HUES48 (cell line): Measurements from ENCODE around the gene GIPR.
"Not testable (repeated sequence)": the region's sequence is repeated elsewhere in the genome, so short reads cannot be mapped to it uniquely, and the experiment has no call there.

Experiments used
- H3K27ac ChIP-seq: one replicate; pipeline ENCODE4 v1.7.0; 2013; ENCODE audit warnings: low read depth, low read length, inconsistent platforms
- H3K27me3 ChIP-seq: 2 replicates; pipeline ENCODE4 v1.6.1; 2013; ENCODE audit warnings: mild to moderate bottlenecking, low read length; ENCODE audit not compliant: control insufficient read depth, insufficient read depth
- H3K36me3 ChIP-seq: 2 replicates; pipeline ENCODE4 v1.6.1; 2013; ENCODE audit warnings: low read length; ENCODE audit not compliant: control insufficient read depth, insufficient read depth
- H3K4me1 ChIP-seq: 2 replicates; pipeline ENCODE4 v1.6.1; 2013; ENCODE audit warnings: mild to moderate bottlenecking, low read length; ENCODE audit not compliant: control insufficient read depth, insufficient read depth
- H3K4me3 ChIP-seq: 2 replicates; pipeline ENCODE4 v1.5.1; 2013; ENCODE audit warnings: mild to moderate bottlenecking, low read depth, low read length
- H3K9ac ChIP-seq: 2 replicates; pipeline ENCODE4 v1.6.1; 2013; ENCODE audit warnings: mild to moderate bottlenecking, low read depth, low read length, moderate library complexity
- H3K9me3 ChIP-seq: 2 replicates; pipeline ENCODE4 v1.6.1; 2013; ENCODE audit warnings: low read length; ENCODE audit not compliant: control insufficient read depth, insufficient read depth

The GIPR gene, protein sequence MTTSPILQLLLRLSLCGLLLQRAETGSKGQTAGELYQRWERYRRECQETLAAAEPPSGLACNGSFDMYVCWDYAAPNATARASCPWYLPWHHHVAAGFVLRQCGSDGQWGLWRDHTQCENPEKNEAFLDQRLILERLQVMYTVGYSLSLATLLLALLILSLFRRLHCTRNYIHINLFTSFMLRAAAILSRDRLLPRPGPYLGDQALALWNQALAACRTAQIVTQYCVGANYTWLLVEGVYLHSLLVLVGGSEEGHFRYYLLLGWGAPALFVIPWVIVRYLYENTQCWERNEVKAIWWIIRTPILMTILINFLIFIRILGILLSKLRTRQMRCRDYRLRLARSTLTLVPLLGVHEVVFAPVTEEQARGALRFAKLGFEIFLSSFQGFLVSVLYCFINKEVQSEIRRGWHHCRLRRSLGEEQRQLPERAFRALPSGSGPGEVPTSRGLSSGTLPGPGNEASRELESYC

DNA sequence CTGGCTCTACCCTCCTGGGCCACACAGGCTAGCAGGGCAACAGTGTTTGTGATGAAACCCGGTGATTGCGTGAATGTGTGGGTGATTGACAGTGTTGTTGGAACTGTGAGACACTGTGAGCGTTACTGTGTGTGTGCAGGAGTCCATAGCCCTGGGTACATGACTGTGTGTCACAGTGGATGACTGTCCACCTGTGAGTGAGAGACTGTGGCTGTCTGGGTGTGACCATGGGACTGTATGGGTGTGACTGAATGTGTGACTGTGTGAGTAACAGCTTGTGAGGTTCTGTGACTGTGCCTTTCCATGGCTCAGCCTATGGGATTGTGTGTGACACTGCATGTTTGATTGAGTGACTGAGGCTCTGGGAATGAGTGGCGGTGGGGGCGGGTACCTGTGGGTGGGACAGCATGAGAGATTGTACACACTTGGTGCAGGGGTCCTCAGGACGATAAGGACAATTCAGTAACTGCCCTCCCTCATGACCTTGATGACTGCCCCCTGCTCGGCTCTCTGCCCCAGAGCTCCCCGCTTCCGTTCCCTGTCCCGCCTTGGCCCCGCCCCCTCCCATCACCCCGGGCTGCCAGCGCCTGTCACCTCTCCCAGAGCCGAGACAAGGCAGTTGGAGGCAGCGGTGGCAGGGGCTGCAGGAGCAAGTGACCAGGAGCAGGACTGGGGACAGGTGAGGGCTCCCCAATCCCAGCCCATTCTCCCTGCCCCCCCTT, at the start of gene GIPR:
Gene GIPR, plus strand, starts transcription at position 602 of the 722 bp plus-strand sequence. CDS start 1,300 bp downstream, outside the sequence.
- Histone ChIP-seq H3K9me3 (no peaks in the 10 kb centered on the region), H3K27me3 (peaks cover 32% of the 10 kb centered on the region), H3K4me1 (peaks cover 13% of the 10 kb centered on the region), H3K4me3 (peak within 1 kb of the TSS; percentile 66), H3K36me3 (no peaks in the 10 kb centered on the region), H3K27ac (no peak within 1 kb of the TSS), H3K9ac (no peak within 1 kb of the TSS)

DNA sequence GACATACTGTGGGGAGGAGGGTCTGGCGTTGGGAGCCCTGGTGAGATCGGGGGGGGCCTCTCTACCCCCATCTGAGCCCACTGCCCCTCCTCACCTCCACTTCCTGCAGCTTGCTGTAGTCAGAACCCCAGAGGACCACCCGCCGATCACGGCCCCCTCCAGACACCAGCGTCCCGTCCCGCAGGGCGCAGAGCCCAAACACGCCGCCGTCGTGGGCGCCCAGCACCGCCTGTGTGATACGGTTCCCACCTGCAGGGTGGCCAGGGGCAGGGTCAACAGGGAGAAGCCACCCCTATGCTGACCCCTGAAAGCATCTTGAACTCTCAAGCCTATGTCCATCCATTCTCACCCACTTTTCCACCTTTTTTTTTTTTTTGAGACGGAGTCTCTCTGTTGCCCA, 46.6 kb upstream of the GIPR start:
- Histone ChIP-seq H3K36me3 (peaks cover 14% of the 10 kb centered on the region), H3K27ac (no peak overlapping the region), H3K4me3 (no peak overlapping the region), H3K27me3 (no peaks in the 10 kb centered on the region), H3K9me3 (no peaks in the 10 kb centered on the region), H3K4me1 (no peaks in the 10 kb centered on the region), H3K9ac (no peak overlapping the region)

DNA sequence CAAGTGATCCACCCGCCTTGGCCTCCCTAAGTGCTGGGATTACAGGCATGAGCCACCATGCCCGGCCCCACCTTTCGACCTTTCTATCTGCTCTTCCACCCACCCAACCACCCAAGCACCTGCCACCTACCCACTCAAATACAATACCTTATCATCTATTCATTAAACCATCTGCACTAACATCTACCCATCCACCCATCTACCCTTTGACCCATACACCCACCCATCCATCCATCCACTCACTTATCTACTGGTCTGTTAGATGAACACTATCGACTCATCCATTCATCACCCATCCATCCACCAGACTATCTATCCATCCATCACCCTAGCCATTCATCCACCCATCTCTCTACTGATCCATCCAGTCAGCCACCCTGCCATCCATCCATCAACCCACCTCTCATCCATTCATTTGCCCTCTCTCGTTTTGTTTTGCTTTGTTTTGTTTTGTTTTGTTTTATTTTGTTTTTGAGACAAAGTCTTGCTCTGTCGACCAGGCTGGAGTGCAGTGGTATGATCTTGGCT, 46.0 kb upstream of the GIPR start:
- Histone ChIP-seq H3K27me3 (no peaks in the 10 kb centered on the region), H3K36me3 (peaks cover 14% of the 10 kb centered on the region), H3K4me1 (no peaks in the 10 kb centered on the region), H3K9ac (no peak overlapping the region), H3K27ac (no peak overlapping the region), H3K9me3 (no peaks in the 10 kb centered on the region), H3K4me3 (no peak overlapping the region)

DNA sequence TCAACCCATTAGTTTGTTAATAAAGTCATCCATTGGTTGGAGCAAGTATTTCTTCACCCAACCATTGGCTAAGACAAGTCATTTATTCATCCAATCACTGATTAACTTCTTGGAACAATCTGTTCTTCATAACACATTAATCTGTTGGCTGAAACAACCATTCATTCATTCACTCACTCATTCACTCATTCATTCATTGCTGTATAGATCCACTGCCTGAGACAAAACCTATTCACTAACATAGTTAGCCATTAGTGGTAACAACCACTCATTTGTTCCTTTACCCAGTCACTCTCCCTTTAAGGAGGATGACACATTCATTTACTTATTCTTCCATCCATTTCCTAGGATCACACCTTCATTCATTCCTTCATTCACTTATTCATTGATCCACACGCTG, 44.0 kb upstream of the GIPR start:
- Histone ChIP-seq H3K4me3 (no peak overlapping the region), H3K4me1 (no peaks in the 10 kb centered on the region), H3K27me3 (no peaks in the 10 kb centered on the region), H3K9ac (no peak overlapping the region), H3K9me3 (no peaks in the 10 kb centered on the region), H3K36me3 (peaks cover 10% of the 10 kb centered on the region; the same call in 1 of the 2 replicates), H3K27ac (no peak overlapping the region)

DNA sequence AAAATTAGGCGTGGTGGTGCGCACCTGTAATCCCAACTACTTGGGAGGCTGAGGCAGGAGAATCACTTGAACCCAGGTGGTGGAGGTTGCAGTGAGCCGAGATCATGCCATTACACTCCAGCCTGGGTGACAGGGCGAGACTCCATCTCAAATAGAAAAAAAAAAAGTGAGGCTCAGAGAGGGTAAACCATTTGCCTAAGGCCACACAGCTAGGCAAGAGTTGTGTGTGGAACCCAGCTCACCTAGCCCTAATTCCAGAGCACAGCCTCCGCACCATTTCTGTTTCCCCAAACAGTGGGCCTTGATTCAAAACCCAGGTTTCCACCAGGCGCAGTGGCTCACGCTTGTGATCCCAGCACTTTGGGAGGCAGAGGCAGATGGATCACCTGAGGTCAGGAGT, 39.8 kb upstream of the GIPR start:
- not testable (repeated sequence) for H3K9ac ChIP-seq, H3K36me3 ChIP-seq, H3K4me3 ChIP-seq, H3K27me3 ChIP-seq, H3K9me3 ChIP-seq, H3K27ac ChIP-seq
- peaks cover 17% of the 10 kb centered on the region for H3K4me1 ChIP-seq

DNA sequence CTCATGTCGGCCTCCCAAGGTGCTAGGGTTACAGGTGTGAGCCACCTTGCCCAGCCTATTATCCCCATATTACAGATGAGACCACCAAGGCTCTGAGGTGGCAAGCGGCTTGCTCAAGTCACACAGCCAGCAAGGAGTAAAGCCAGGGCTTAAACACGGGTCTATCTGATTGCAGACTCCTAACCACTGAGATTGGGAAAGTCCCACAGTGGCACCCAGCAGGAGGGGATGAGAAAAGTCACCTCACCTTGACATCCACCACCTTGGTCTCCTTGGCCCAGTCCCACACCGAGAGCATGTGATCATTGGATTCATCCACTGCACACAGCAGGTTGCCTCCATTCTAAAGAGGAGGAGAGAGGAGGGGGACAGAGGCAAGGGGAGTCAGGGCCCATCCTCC, 38.3 kb upstream of the GIPR start:
- Histone ChIP-seq H3K9ac (no peak overlapping the region), H3K36me3 (peaks cover 3% of the 10 kb centered on the region; the same call in 1 of the 2 replicates), H3K4me3 (no peak overlapping the region), H3K4me1 (peaks cover 17% of the 10 kb centered on the region), H3K9me3 (no peaks in the 10 kb centered on the region), H3K27ac (peak overlapping the region; percentile 67), H3K27me3 (no peaks in the 10 kb centered on the region)

DNA sequence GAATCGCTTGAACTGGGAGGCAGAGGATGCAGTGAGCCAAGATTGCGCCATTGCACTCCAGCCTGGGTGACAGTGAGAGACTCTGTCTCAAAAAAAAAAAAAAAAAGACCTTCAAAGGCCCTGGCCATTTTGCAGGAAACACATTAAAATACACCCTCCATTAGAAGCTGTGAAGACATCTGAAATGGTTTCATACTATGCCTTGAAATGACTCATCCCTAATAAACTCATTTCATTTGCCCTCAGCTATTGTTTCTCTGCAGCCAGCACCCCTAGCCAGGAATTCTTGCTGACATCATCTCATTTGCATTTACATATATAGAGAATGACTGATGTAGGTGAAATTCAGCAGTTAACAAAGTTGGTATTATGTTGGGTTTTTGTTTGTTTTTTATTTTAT, 37.6 kb upstream of the GIPR start:
- Histone ChIP-seq H3K27ac (peak overlapping the region; percentile 71), H3K4me1 (peaks cover 17% of the 10 kb centered on the region)

DNA sequence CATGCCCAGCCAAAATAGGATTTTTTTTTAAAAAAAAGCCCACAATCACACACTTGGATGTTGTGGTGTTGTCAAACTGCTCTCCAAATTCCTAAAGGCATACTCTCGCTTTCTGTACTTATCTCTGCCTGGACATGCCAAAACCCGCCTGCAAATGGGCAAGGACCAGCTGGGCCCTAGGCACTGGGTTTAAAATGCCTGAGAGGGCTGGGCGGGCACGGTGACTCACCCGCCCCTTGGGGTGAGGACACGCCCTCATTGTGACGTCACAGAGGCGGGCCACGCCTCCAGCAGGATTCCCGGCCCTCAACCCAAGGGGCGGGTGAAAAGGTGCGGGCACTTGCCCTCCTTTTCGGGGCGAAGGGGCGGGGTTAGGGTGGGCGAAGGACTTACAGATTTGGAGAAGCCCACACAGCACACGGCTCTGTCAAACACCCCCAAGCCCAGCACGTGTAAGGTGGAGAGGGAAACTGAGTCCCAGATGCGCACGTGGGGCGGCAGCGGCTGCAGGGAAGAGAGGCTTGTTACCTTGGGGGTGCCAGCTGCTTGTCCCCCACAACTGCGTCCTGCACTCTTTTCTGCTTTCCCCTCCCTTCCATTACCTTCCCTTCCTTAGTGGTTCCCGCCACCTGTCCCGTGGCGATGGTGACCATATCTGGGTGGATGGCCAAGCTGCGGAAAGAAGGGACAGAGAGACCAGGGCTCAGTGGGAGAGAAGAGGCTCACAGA, 35.4 kb upstream of the GIPR start:
- Histone ChIP-seq H3K4me3 (peak overlapping the region; percentile 46), H3K27me3 (no peaks in the 10 kb centered on the region), H3K9ac (no peak overlapping the region), H3K4me1 (peaks cover 17% of the 10 kb centered on the region), H3K27ac (peak overlapping the region; percentile 83), H3K9me3 (no peaks in the 10 kb centered on the region), H3K36me3 (peaks cover 3% of the 10 kb centered on the region; the same call in 1 of the 2 replicates)

More for the DNA sequence above, 37.6 kb upstream of the GIPR start:
- Histone ChIP-seq H3K9ac (no peak overlapping the region), H3K36me3 (peaks cover 3% of the 10 kb centered on the region; the same call in 1 of the 2 replicates), H3K4me3 (no peak overlapping the region), H3K27me3 (no peaks in the 10 kb centered on the region), H3K9me3 (no peaks in the 10 kb centered on the region)

DNA sequence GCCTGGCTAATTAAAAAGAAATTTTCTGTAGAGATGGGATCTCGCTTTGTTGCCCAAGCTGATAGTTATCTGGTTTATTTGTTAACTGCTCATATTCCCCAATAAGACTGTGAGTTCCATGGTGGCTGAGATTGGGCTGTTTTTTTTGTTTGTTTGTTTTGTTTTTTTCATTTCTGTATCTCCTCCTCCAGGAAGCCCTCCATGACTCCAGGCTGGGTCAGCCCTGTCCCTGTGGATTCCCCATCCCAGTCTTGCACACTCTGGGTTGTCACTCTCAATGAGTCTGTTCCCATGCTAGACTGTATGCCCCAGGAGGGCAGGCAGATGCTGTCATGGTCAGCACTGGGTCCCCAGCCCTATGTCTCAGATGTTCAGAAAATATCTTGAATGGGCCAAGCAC, 31.7 kb upstream of the GIPR start:
- Histone ChIP-seq H3K4me1 (peaks cover 12% of the 10 kb centered on the region), H3K27ac (no peak overlapping the region), H3K4me3 (no peak overlapping the region), H3K9me3 (no peaks in the 10 kb centered on the region), H3K27me3 (no peaks in the 10 kb centered on the region), H3K36me3 (no peaks in the 10 kb centered on the region), H3K9ac (no peak overlapping the region)

DNA sequence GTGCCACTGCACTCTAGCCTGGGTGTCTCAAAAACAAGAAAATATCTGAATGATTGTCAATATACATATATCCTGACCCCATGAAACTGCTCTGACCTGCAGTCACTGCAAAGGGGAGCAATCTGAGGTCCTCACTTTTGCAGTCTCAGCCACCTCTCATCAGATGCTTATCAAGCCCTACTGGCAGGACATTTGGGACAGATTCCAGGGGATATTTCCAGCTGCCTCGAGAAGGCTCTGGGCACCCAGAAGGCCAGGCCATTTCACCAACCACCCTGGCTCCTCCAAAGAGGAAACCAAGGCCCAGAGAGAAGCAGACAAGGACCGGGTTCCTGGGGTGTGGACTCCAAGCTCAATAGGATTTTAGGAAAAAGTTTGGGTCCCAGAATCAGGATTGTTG, 31.1 kb upstream of the GIPR start:
- Histone ChIP-seq H3K4me1 (peaks cover 12% of the 10 kb centered on the region), H3K4me3 (no peak overlapping the region), H3K9ac (no peak overlapping the region), H3K9me3 (no peaks in the 10 kb centered on the region), H3K27me3 (no peaks in the 10 kb centered on the region), H3K27ac (no peak overlapping the region), H3K36me3 (no peaks in the 10 kb centered on the region)
